Endothelial cell of umbilical vein (primary cell): ENCODE results near the gene HSPA6. TPM values are rescaled to one million over a fixed set of nuclear protein-coding genes. Genes with fewer than 3 reads are reported as not detected.

Experiments
- BruUV-seq: library from RNA; stranded (reverse); fragments of 400-500 nt; replicated peaks from 2 replicates; lab custom pipeline; 2021; lab: Mats Ljungman, UMichigan
- CTCF ChIA-PET: fragments of 300-600, 350-600 bp; sonication (Branson Sonifier 250); formaldehyde crosslinking; loops from one replicate; lab custom pipeline; 2021; ENCODE audit warnings: antibody characterized with exemption, inconsistent platforms; lab: Charles Lee
- POLR2A ChIA-PET: fragments of 300-600, 350-600 bp; sonication (Branson Sonifier 250); formaldehyde crosslinking; loops from one replicate; lab custom pipeline; 2021; ENCODE audit warnings: antibody characterized with exemption, inconsistent platforms; lab: Charles Lee
- DNase-seq: peaks from one replicate; pipeline ENCODE4 v3.0.0-alpha.2; 2011; ENCODE audit warnings: low read depth, low spot score
- FAIRE-seq: peaks from 2 replicates; lab custom pipeline; 2011; peaks lifted over from hg19 to GRCh38; lab: Jason Lieb, UNC
- H2AFZ ChIP-seq: 2 replicates; pipeline ENCODE4 v1.6.0; 2012; ENCODE audit warnings: low read depth, low read length, control low read depth, inconsistent platforms
- H3K27ac ChIP-seq: 2 replicates; pipeline ENCODE4 v1.5.1; 2011; ENCODE audit warnings: low read depth, mild to moderate bottlenecking, control low read depth, low read length, moderate library complexity; ENCODE audit not compliant: insufficient read depth
- H3K27me3 ChIP-seq, 2 experiments: 2 replicates each; pipeline versions ENCODE4 v1.6.0 to v1.6.1; 2011; ENCODE audit warnings: low read length in 2 of 2, mixed read lengths in 1 of 2; ENCODE audit not compliant: control insufficient read depth in 2 of 2, insufficient read depth in 2 of 2
- H3K36me3 ChIP-seq, 2 experiments: 2 replicates in 1 of 2; 3 replicates in 1 of 2; pipeline ENCODE4 v1.5.1; 2011; ENCODE audit warnings: low read length in 2 of 2, mild to moderate bottlenecking in 1 of 2, moderate library complexity in 1 of 2; ENCODE audit not compliant: control insufficient read depth in 2 of 2, insufficient read depth in 2 of 2; ENCODE audit errors: extremely low read depth in 1 of 2
- H3K4me1 ChIP-seq: 3 replicates; pipeline ENCODE4 v1.5.1; 2011; ENCODE audit warnings: mild to moderate bottlenecking, low read length; ENCODE audit not compliant: control insufficient read depth, insufficient read depth; ENCODE audit errors: extremely low read depth
- H3K4me2 ChIP-seq: 2 replicates; pipeline ENCODE4 v1.6.1; 2011; ENCODE audit warnings: low read length, control low read depth, mixed read lengths; ENCODE audit not compliant: insufficient read depth
- H3K4me3 ChIP-seq, 3 experiments: fragments of 200-600 bp in 1 of 3; sonication (generic), shearing (Covaris generic) in 1 of 3; replicated peaks in 1 of 3; 2 replicates each; pipeline ENCODE4 v1.5.1; 2011 to 2016; ENCODE audit warnings: control low read depth in 3 of 3, low read length in 3 of 3, mild to moderate bottlenecking in 2 of 3, inconsistent platforms in 1 of 3, low read depth in 1 of 3, moderate library complexity in 1 of 3; ENCODE audit not compliant: insufficient read depth in 1 of 3
- H3K79me2 ChIP-seq: 2 replicates; pipeline ENCODE4 v1.6.0; 2012; ENCODE audit warnings: low read length, inconsistent platforms; ENCODE audit not compliant: control insufficient read depth, insufficient read depth
- H3K9ac ChIP-seq: replicated peaks from 2 replicates; pipeline ENCODE3; 2011; ENCODE audit warnings: low read length, control low read depth; ENCODE audit not compliant: insufficient read depth; ENCODE audit errors: extremely low read depth
- H3K9me1 ChIP-seq: replicated peaks from 3 replicates; pipeline ENCODE4 v1.6.0; 2011; ENCODE audit warnings: mild to moderate bottlenecking, low read length; ENCODE audit not compliant: control insufficient read depth, insufficient read depth; ENCODE audit errors: extremely low read depth
- H3K9me3 ChIP-seq: replicated peaks from 2 replicates; pipeline ENCODE4 v1.5.1; 2012; ENCODE audit warnings: low read length, inconsistent platforms; ENCODE audit not compliant: control insufficient read depth, insufficient read depth
- H4K20me1 ChIP-seq: replicated peaks from 2 replicates; pipeline ENCODE3; 2011; ENCODE audit warnings: mild to moderate bottlenecking, low read length; ENCODE audit not compliant: control insufficient read depth, insufficient read depth; ENCODE audit errors: extremely low read depth
- CTCF ChIP-seq, 2 donors: IDR thresholded peaks; 1 replicate in 1 of 2; 2 replicates in 1 of 2; pipeline ENCODE4 v1.5.1; 2011; ENCODE audit warnings: low read length in 2 of 2, mild to moderate bottlenecking in 2 of 2, moderate library complexity in 2 of 2, control low read depth in 1 of 2, inconsistent platforms in 1 of 2, low read depth in 1 of 2; ENCODE audit not compliant: insufficient read depth in 1 of 2; ENCODE audit errors: extremely low read depth in 1 of 2
- EZH2 ChIP-seq: IDR thresholded peaks from 2 replicates; pipeline ENCODE4 v1.6.1; 2012; ENCODE audit warnings: borderline replicate concordance, low read depth, mild to moderate bottlenecking, moderate library complexity, low read length, inconsistent platforms; ENCODE audit not compliant: severe bottlenecking
- FOS ChIP-seq: IDR thresholded peaks from 2 replicates; pipeline ENCODE4 v1.6.1; 2011; ENCODE audit warnings: mild to moderate bottlenecking, low read length, moderate library complexity, borderline replicate concordance; ENCODE audit not compliant: insufficient read depth
- GATA2 ChIP-seq: IDR thresholded peaks from 2 replicates; pipeline ENCODE4 v1.7.0; 2011; ENCODE audit warnings: low read depth, mild to moderate bottlenecking, moderate library complexity, mixed read lengths, low read length; ENCODE audit not compliant: insufficient read length, insufficient read depth
- JUN ChIP-seq: IDR thresholded peaks from 2 replicates; pipeline ENCODE4 v1.6.1; 2011; ENCODE audit warnings: borderline replicate concordance, low read depth; ENCODE audit not compliant: insufficient read length, insufficient read depth
- MYC ChIP-seq: IDR thresholded peaks from one replicate; pipeline ENCODE4 v1.6.1; 2011; ENCODE audit warnings: mild to moderate bottlenecking, low read depth, low read length
- POLR2A ChIP-seq: IDR thresholded peaks from 2 replicates; pipeline ENCODE4 v1.6.1; 2012; ENCODE audit warnings: low read depth, mild to moderate bottlenecking, control low read depth, low read length
- POLR2AphosphoS5 ChIP-seq: IDR thresholded peaks from 2 replicates; pipeline ENCODE4 v1.6.1; 2012; ENCODE audit warnings: low read depth, mild to moderate bottlenecking, control low read depth, low read length, moderate library complexity; ENCODE audit not compliant: insufficient read depth
- dilution Hi-C: fragments of 300-500 bp; cut with MboI; formaldehyde crosslinking; loops from one replicate; pipeline ENCODE4 v1.15.0; 2019; ENCODE audit warnings: low sequenced_read_pairs; ENCODE audit not compliant: extremely low pct_ligation_motif_present
- intact Hi-C: fragments of 100-400 bp; cut with micrococcal nuclease; formaldehyde crosslinking; loops from one replicate; pipeline ENCODE4 v1.10.0; 2022
- polyA plus RNA-seq, 4 experiments: library from polyadenylated mRNA; depleted of rRNA in 3 of 4; stranded (reverse) in 3 of 4; unstranded in 1 of 4; fragments of >200 nt; gene quantifications; 2 replicates each; pipeline versions ENCODE4 v1.2.1 to v1.2.3, GENCODE V29; 2011 to 2012; ENCODE audit warnings: missing spikeins in 1 of 4
- total RNA-seq: library from RNA; stranded (reverse); gene quantifications from 2 replicates; pipeline ENCODE4 v1.2.3, GENCODE V29; 2021
- TF ChIP-seq, protein P1 (sequence below): IDR thresholded peaks from 2 replicates; pipeline ENCODE4 v1.6.1; 2011; ENCODE audit not compliant: insufficient read depth, insufficient read length

The HSPA6 gene
- total and polyA plus RNA-seq, 2 donors (not counting 3 experiments of a cell fraction or from before 2014, with no cell fraction given): 0.10 to 0.13 TPM

GRCh38 chr1:161482610-161483009, 41.7 kb upstream of the HSPA6 start:
- Histone ChIP-seq H3K27me3 (peaks cover 2 to 3% of the 10 kb centered on the region in 2 experiments), H3K9ac (no peak overlapping the region), H3K9me3 (no peaks in the 10 kb centered on the region), H3K27ac (no peak overlapping the region), H3K9me1 (no peaks in the 10 kb centered on the region), H3K4me3 (no peak overlapping the region), H3K4me2 (no peak overlapping the region), H3K36me3 (no peaks in the 10 kb centered on the region), H2AFZ (no peak overlapping the region), H4K20me1 (no peaks in the 10 kb centered on the region), H3K79me2 (no peaks in the 10 kb centered on the region), H3K4me1 (peaks cover 2% of the 10 kb centered on the region)
- BruUV-seq: no TSS peak
- TF ChIP-seq POLR2AphosphoS5 (no peak), JUN (no peak), GATA2 (no peak), EZH2 (no peak), MYC (no peak), POLR2A (no peak), CTCF (IDR thresholded peaks at IDR 0.05; ENCODE audit: extremely low read depth in 1 of 2, insufficient read depth in 1 of 2, low read depth in 1 of 2, low read length in 2 of 2) (no peak), FOS (no peak)
- TF ChIP-seq, protein P1, sequence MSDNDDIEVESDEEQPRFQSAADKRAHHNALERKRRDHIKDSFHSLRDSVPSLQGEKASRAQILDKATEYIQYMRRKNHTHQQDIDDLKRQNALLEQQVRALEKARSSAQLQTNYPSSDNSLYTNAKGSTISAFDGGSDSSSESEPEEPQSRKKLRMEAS: no peak
- FAIRE-seq: no peak
- no peak for DNase-seq
- POLR2A ChIA-PET: no interaction called here
- CTCF ChIA-PET: interaction anchor here (4.9 kb wide), 1 partner anchor 258 kb away, joined by 45 read pairs; no protein-coding TSS in a partner anchor
- intact Hi-C loops: loop anchor here (10.0 kb wide), 1 partner anchor 82 kb away; no protein-coding TSS in a partner anchor
- dilution Hi-C loops: no loop called here
